SK-N-SH treated with all-trans-retinoic acid at 6 μM for 48 hours (cell line): ENCODE measurements around the gene CD6.

ENCODE experiments used
- ESRRG ChIP-seq: fragments of 250-450 bp; sonication (Bioruptor Pico); IDR thresholded peaks from 2 replicates; pipeline ENCODE4 v1.6.1; 2021; ENCODE audit warnings: mild to moderate bottlenecking
- GLIS3 ChIP-seq: fragments of 250-450 bp; sonication (Bioruptor Pico); IDR thresholded peaks from 2 replicates; pipeline ENCODE4 v1.5.0; 2020; ENCODE audit warnings: mild to moderate bottlenecking, moderate library complexity
- ISL1 ChIP-seq: fragments of 250-450 bp; sonication (Bioruptor Pico); IDR thresholded peaks from 2 replicates; pipeline ENCODE4 v2.1.2; 2022; ENCODE audit warnings: mild to moderate bottlenecking, moderate library complexity
- PPARA ChIP-seq: fragments of 250-450 bp; sonication (Bioruptor Pico); IDR thresholded peaks from 2 replicates; pipeline ENCODE4 v1.5.0; 2020; ENCODE audit warnings: mild to moderate bottlenecking, borderline replicate concordance
- SNAI2 ChIP-seq: fragments of 250-450 bp; sonication (Bioruptor Pico); IDR thresholded peaks from 2 replicates; pipeline ENCODE4 v1.5.0; 2020; ENCODE audit warnings: mild to moderate bottlenecking, moderate library complexity
- TOX ChIP-seq: fragments of 250-450 bp; sonication (Bioruptor Pico); IDR thresholded peaks from 2 replicates; pipeline ENCODE4 v1.8.0; 2021; ENCODE audit warnings: mild to moderate bottlenecking, moderate library complexity, borderline replicate concordance
- ZFP3 ChIP-seq: fragments of 250-450 bp; sonication (Bioruptor Pico); IDR thresholded peaks from 2 replicates; pipeline ENCODE4 v1.5.0; 2020; ENCODE audit warnings: mild to moderate bottlenecking, moderate library complexity
- ZNF70 ChIP-seq: fragments of 450-650 bp; formaldehyde crosslinking; IDR thresholded peaks from 2 replicates; pipeline ENCODE4 v1.5.0; 2020; ENCODE audit warnings: mild to moderate bottlenecking, moderate library complexity
- TF ChIP-seq, protein P1 (sequence below): fragments of 250-450 bp; sonication (Bioruptor Pico); IDR thresholded peaks from 2 replicates; pipeline ENCODE4 v1.5.1; 2021; ENCODE audit warnings: mild to moderate bottlenecking, moderate library complexity

DNA sequence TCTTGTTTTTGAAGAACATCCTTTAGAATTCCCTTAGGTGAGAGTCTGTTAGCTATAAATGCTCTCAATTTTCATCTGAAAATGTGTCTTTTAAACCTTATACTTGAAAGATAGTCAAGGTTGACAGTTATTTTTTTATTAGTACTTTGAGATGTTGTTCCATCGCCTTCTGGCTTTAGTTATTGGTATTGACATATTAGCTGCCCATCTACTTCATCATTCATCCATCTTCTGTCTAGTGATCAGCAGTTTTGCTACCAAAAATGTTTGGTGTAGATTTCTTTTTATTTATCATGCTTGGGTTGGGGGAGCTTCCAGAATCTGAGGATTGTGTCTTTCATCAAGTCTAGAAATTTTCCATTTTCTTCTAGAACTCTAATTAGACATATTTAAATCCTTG lies 3.3 kb upstream of the CD6 start:
- TF ChIP-seq ISL1 (CRISPR knock-in tag): no peak
- no peak for TF ChIP-seq PPARA (CRISPR knock-in tag)
- TF ChIP-seq ESRRG (CRISPR knock-in tag): no peak
- no peak for TF ChIP-seq TOX
- TF ChIP-seq, protein P1, sequence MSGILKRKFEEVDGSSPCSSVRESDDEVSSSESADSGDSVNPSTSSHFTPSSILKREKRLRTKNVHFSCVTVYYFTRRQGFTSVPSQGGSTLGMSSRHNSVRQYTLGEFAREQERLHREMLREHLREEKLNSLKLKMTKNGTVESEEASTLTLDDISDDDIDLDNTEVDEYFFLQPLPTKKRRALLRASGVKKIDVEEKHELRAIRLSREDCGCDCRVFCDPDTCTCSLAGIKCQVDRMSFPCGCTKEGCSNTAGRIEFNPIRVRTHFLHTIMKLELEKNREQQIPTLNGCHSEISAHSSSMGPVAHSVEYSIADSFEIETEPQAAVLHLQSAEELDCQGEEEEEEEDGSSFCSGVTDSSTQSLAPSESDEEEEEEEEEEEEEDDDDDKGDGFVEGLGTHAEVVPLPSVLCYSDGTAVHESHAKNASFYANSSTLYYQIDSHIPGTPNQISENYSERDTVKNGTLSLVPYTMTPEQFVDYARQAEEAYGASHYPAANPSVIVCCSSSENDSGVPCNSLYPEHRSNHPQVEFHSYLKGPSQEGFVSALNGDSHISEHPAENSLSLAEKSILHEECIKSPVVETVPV (CRISPR knock-in tag): no peak
- no peak for TF ChIP-seq GLIS3 (CRISPR knock-in tag)
- TF ChIP-seq ZFP3 (CRISPR knock-in tag): no peak
- TF ChIP-seq ZNF70 (CRISPR knock-in tag): no peak
- no peak for TF ChIP-seq SNAI2 (CRISPR knock-in tag)
